Esophagus muscularis mucosa (tissue), 3 donors: Measurements from ENCODE around the gene TIMP1.

Experiments
- POLR2A ChIP-seq: fragments of 450-650 bp; IDR thresholded peaks from one replicate; pipeline ENCODE4 v1.6.1; 2017; ENCODE audit warnings: antibody characterized with exemption, moderate library complexity, mild to moderate bottlenecking, low read depth
- TF ChIP-seq, protein P1 (sequence below), 3 experiments: fragments of 200-600 bp in 2 of 3; fragments of 450-650 bp in 1 of 3; sonication (generic) in 2 of 3; IDR thresholded peaks; one replicate each; pipeline ENCODE4 v1.5.1; 2017 to 2019; ENCODE audit warnings: antibody characterized with exemption in 3 of 3, mild to moderate bottlenecking in 2 of 3, moderate library complexity in 1 of 3

DNA sequence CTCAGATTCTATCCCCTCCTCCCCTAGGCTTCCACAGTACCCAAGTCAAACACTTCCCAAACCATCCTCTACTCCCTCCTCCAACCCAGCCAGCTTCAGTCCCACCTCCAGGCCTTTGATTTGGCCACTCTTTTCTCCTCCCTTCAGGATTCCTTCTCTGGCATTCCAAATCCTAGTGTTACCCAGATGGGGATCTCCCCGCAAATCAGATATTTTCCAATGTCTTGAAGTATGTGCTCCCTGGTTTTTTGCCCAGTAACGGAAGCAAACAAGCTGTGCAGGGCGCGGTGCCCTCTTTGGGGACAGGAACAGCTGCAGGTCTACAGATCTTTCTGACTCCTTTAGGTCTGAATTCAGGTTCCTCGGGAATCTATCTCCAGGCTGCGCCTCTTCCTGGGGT lies 39.6 kb downstream of the TIMP1 start:
- no peak for TF ChIP-seq POLR2A
- TF ChIP-seq, protein P1, sequence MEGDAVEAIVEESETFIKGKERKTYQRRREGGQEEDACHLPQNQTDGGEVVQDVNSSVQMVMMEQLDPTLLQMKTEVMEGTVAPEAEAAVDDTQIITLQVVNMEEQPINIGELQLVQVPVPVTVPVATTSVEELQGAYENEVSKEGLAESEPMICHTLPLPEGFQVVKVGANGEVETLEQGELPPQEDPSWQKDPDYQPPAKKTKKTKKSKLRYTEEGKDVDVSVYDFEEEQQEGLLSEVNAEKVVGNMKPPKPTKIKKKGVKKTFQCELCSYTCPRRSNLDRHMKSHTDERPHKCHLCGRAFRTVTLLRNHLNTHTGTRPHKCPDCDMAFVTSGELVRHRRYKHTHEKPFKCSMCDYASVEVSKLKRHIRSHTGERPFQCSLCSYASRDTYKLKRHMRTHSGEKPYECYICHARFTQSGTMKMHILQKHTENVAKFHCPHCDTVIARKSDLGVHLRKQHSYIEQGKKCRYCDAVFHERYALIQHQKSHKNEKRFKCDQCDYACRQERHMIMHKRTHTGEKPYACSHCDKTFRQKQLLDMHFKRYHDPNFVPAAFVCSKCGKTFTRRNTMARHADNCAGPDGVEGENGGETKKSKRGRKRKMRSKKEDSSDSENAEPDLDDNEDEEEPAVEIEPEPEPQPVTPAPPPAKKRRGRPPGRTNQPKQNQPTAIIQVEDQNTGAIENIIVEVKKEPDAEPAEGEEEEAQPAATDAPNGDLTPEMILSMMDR (IDR thresholded peaks at IDR 0.05) = no peak
